ENCODE results near the gene CDH19.

Gene CDH19

GRCh38 chr18:66562279-66562678 lies 41.6 kb downstream of the CDH19 start:
- H3K27ac ChIP-seq (ENCODE audit: low read length), result no peak overlapping the region
- H3K9me3 ChIP-seq (ENCODE audit: control insufficient read depth in 1 of 2, low read length in 2 of 2), result no peaks in the 10 kb centered on the region
- H3K36me3 ChIP-seq (ENCODE audit: control insufficient read depth in 1 of 2, insufficient read depth in 2 of 2, low read length in 2 of 2), result no peaks in the 10 kb centered on the region
- H3K4me1 ChIP-seq (ENCODE audit: control insufficient read depth in 1 of 2, insufficient read depth in 2 of 2, low read length in 2 of 2), result no peaks in the 10 kb centered on the region
- no peak overlapping the region for H3K4me3 ChIP-seq (ENCODE audit: low read depth in 1 of 2, low read length in 2 of 2)
- no peaks in the 10 kb centered on the region for H3K27me3 ChIP-seq (ENCODE audit: low read depth, low read length)

- Histone ChIP-seq H3K36me3 (ENCODE audit: control insufficient read depth in 1 of 2, insufficient read depth in 2 of 2, low read length in 2 of 2) (no peaks in the 10 kb centered on the region), H3K4me3 (ENCODE audit: low read depth in 1 of 2, low read length in 2 of 2) (no peak overlapping the region), H3K9me3 (ENCODE audit: control insufficient read depth in 1 of 2, low read length in 2 of 2) (no peaks in the 10 kb centered on the region), H3K27me3 (ENCODE audit: low read depth, low read length) (no peaks in the 10 kb centered on the region), H3K4me1 (ENCODE audit: control insufficient read depth in 1 of 2, insufficient read depth in 2 of 2, low read length in 2 of 2) (no peaks in the 10 kb centered on the region), H3K27ac (ENCODE audit: low read length) (no peak overlapping the region)
Measured at GRCh38 chr18:66560094-66560493, 43.8 kb downstream of the CDH19 start.

- Histone ChIP-seq H3K4me3 (ENCODE audit: low read depth in 1 of 2, low read length in 2 of 2) (no peak overlapping the region), H3K27me3 (ENCODE audit: low read depth, low read length) (no peaks in the 10 kb centered on the region), H3K36me3 (ENCODE audit: control insufficient read depth in 1 of 2, insufficient read depth in 2 of 2, low read length in 2 of 2) (no peaks in the 10 kb centered on the region), H3K9me3 (ENCODE audit: control insufficient read depth in 1 of 2, low read length in 2 of 2) (no peaks in the 10 kb centered on the region), H3K4me1 (ENCODE audit: control insufficient read depth in 1 of 2, insufficient read depth in 2 of 2, low read length in 2 of 2) (no peaks in the 10 kb centered on the region), H3K27ac (ENCODE audit: low read length) (no peak overlapping the region)
Measured at GRCh38 chr18:66558773-66559172, 45.1 kb downstream of the CDH19 start.

- no peak overlapping the region for H3K4me3 ChIP-seq (ENCODE audit: low read depth in 1 of 2, low read length in 2 of 2)
- H3K27me3 ChIP-seq (ENCODE audit: low read depth, low read length), result no peaks in the 10 kb centered on the region
- H3K36me3 ChIP-seq (ENCODE audit: control insufficient read depth in 1 of 2, insufficient read depth in 2 of 2, low read length in 2 of 2), result no peaks in the 10 kb centered on the region
- H3K27ac ChIP-seq (ENCODE audit: low read length), result no peak overlapping the region
- H3K9me3 ChIP-seq (ENCODE audit: control insufficient read depth in 1 of 2, low read length in 2 of 2), result no peaks in the 10 kb centered on the region
- no peaks in the 10 kb centered on the region for H3K4me1 ChIP-seq (ENCODE audit: control insufficient read depth in 1 of 2, insufficient read depth in 2 of 2, low read length in 2 of 2)
Measured at GRCh38 chr18:66557091-66557490, 46.8 kb downstream of the CDH19 start.

- no peak overlapping the region for H3K27ac ChIP-seq (ENCODE audit: low read length)
- no peaks in the 10 kb centered on the region for H3K36me3 ChIP-seq (ENCODE audit: control insufficient read depth in 1 of 2, insufficient read depth in 2 of 2, low read length in 2 of 2)
- H3K9me3 ChIP-seq (ENCODE audit: control insufficient read depth in 1 of 2, low read length in 2 of 2), result no peaks in the 10 kb centered on the region
- H3K27me3 ChIP-seq (ENCODE audit: low read depth, low read length), result no peaks in the 10 kb centered on the region
- no peak overlapping the region for H3K4me3 ChIP-seq (ENCODE audit: low read depth in 1 of 2, low read length in 2 of 2)
- no peaks in the 10 kb centered on the region for H3K4me1 ChIP-seq (ENCODE audit: control insufficient read depth in 1 of 2, insufficient read depth in 2 of 2, low read length in 2 of 2)
Measured at GRCh38 chr18:66555585-66555984, 48.3 kb downstream of the CDH19 start.

GRCh38 chr18:66553824-66554223 lies 50.1 kb downstream of the CDH19 start:
- no peak overlapping the region for H3K4me3 ChIP-seq (ENCODE audit: low read depth in 1 of 2, low read length in 2 of 2)
- no peaks in the 10 kb centered on the region for H3K36me3 ChIP-seq (ENCODE audit: control insufficient read depth in 1 of 2, insufficient read depth in 2 of 2, low read length in 2 of 2)
- H3K27me3 ChIP-seq (ENCODE audit: low read depth, low read length), result no peaks in the 10 kb centered on the region
- no peaks in the 10 kb centered on the region for H3K9me3 ChIP-seq (ENCODE audit: control insufficient read depth in 1 of 2, low read length in 2 of 2)
- no peaks in the 10 kb centered on the region for H3K4me1 ChIP-seq (ENCODE audit: control insufficient read depth in 1 of 2, insufficient read depth in 2 of 2, low read length in 2 of 2)
- no peak overlapping the region for H3K27ac ChIP-seq (ENCODE audit: low read length)

- Histone ChIP-seq H3K36me3 (ENCODE audit: control insufficient read depth in 1 of 2, insufficient read depth in 2 of 2, low read length in 2 of 2) (no peaks in the 10 kb centered on the region), H3K27ac (ENCODE audit: low read length) (no peak overlapping the region), H3K4me1 (ENCODE audit: control insufficient read depth in 1 of 2, insufficient read depth in 2 of 2, low read length in 2 of 2) (no peaks in the 10 kb centered on the region), H3K4me3 (ENCODE audit: low read depth in 1 of 2, low read length in 2 of 2) (no peak overlapping the region), H3K9me3 (ENCODE audit: control insufficient read depth in 1 of 2, low read length in 2 of 2) (peaks cover 0 to 2% of the 10 kb centered on the region in 2 donors), H3K27me3 (ENCODE audit: low read depth, low read length) (no peaks in the 10 kb centered on the region)
Measured at GRCh38 chr18:66550366-66550765, 53.5 kb downstream of the CDH19 start.

GRCh38 chr18:66548747-66549146 lies 55.1 kb downstream of the CDH19 start:
- no peak overlapping the region for H3K27ac ChIP-seq (ENCODE audit: low read length)
- H3K4me1 ChIP-seq (ENCODE audit: control insufficient read depth in 1 of 2, insufficient read depth in 2 of 2, low read length in 2 of 2), result no peaks in the 10 kb centered on the region
- H3K36me3 ChIP-seq (ENCODE audit: control insufficient read depth in 1 of 2, insufficient read depth in 2 of 2, low read length in 2 of 2), result no peaks in the 10 kb centered on the region
- H3K4me3 ChIP-seq (ENCODE audit: low read depth in 1 of 2, low read length in 2 of 2), result no peak overlapping the region
- peaks cover 0 to 2% of the 10 kb centered on the region in 2 donors for H3K9me3 ChIP-seq (ENCODE audit: control insufficient read depth in 1 of 2, low read length in 2 of 2)
- H3K27me3 ChIP-seq (ENCODE audit: low read depth, low read length), result no peaks in the 10 kb centered on the region

GRCh38 chr18:66534110-66534509 lies 69.8 kb downstream of the CDH19 start:
- H3K4me3 ChIP-seq (ENCODE audit: low read depth in 1 of 2, low read length in 2 of 2), result no peak overlapping the region
- H3K27me3 ChIP-seq (ENCODE audit: low read depth, low read length), result no peaks in the 10 kb centered on the region
- H3K9me3 ChIP-seq (ENCODE audit: control insufficient read depth in 1 of 2, low read length in 2 of 2), result no peaks in the 10 kb centered on the region
- no peak overlapping the region for H3K27ac ChIP-seq (ENCODE audit: low read length)
- no peaks in the 10 kb centered on the region for H3K4me1 ChIP-seq (ENCODE audit: control insufficient read depth in 1 of 2, insufficient read depth in 2 of 2, low read length in 2 of 2)
- no peaks in the 10 kb centered on the region for H3K36me3 ChIP-seq (ENCODE audit: control insufficient read depth in 1 of 2, insufficient read depth in 2 of 2, low read length in 2 of 2)

GRCh38 chr18:66533693-66534092 lies 70.2 kb downstream of the CDH19 start:
- H3K36me3 ChIP-seq (ENCODE audit: control insufficient read depth in 1 of 2, insufficient read depth in 2 of 2, low read length in 2 of 2), result no peaks in the 10 kb centered on the region
- no peaks in the 10 kb centered on the region for H3K4me1 ChIP-seq (ENCODE audit: control insufficient read depth in 1 of 2, insufficient read depth in 2 of 2, low read length in 2 of 2)
- H3K27ac ChIP-seq (ENCODE audit: low read length), result no peak overlapping the region
- H3K4me3 ChIP-seq (ENCODE audit: low read depth in 1 of 2, low read length in 2 of 2), result no peak overlapping the region
- H3K9me3 ChIP-seq (ENCODE audit: control insufficient read depth in 1 of 2, low read length in 2 of 2), result no peaks in the 10 kb centered on the region
- H3K27me3 ChIP-seq (ENCODE audit: low read depth, low read length), result no peaks in the 10 kb centered on the region

- no peaks in the 10 kb centered on the region for H3K9me3 ChIP-seq (ENCODE audit: control insufficient read depth in 1 of 2, low read length in 2 of 2)
- H3K27ac ChIP-seq (ENCODE audit: low read length), result no peak overlapping the region
Measured at GRCh38 chr18:66523219-66523991, 80.5 kb downstream of the CDH19 start.

GRCh38 chr18:66513996-66514395 lies 89.9 kb downstream of the CDH19 start:
- no peak overlapping the region for H3K27ac ChIP-seq (ENCODE audit: low read length)

More at GRCh38 chr18:66523219-66523991, 80.5 kb downstream of the CDH19 start:
- Histone ChIP-seq H3K4me1 (ENCODE audit: control insufficient read depth in 1 of 2, insufficient read depth in 2 of 2, low read length in 2 of 2) (no peaks in the 10 kb centered on the region), H3K27me3 (ENCODE audit: low read depth, low read length) (no peaks in the 10 kb centered on the region), H3K4me3 (ENCODE audit: low read depth in 1 of 2, low read length in 2 of 2) (no peak overlapping the region), H3K36me3 (ENCODE audit: control insufficient read depth in 1 of 2, insufficient read depth in 2 of 2, low read length in 2 of 2) (no peaks in the 10 kb centered on the region)

More at GRCh38 chr18:66513996-66514395, 89.9 kb downstream of the CDH19 start:
- H3K4me1 ChIP-seq (ENCODE audit: control insufficient read depth in 1 of 2, insufficient read depth in 2 of 2, low read length in 2 of 2), result no peaks in the 10 kb centered on the region
- H3K27me3 ChIP-seq (ENCODE audit: low read depth, low read length), result no peaks in the 10 kb centered on the region
- H3K36me3 ChIP-seq (ENCODE audit: control insufficient read depth in 1 of 2, insufficient read depth in 2 of 2, low read length in 2 of 2), result no peaks in the 10 kb centered on the region
- no peak overlapping the region for H3K4me3 ChIP-seq (ENCODE audit: low read depth in 1 of 2, low read length in 2 of 2)
- no peaks in the 10 kb centered on the region for H3K9me3 ChIP-seq (ENCODE audit: control insufficient read depth in 1 of 2, low read length in 2 of 2)

Measured in muscle layer of duodenum (tissue), 2 donors.